ENCODE data around the gene GALNT18.

The GALNT18 gene

DNA sequence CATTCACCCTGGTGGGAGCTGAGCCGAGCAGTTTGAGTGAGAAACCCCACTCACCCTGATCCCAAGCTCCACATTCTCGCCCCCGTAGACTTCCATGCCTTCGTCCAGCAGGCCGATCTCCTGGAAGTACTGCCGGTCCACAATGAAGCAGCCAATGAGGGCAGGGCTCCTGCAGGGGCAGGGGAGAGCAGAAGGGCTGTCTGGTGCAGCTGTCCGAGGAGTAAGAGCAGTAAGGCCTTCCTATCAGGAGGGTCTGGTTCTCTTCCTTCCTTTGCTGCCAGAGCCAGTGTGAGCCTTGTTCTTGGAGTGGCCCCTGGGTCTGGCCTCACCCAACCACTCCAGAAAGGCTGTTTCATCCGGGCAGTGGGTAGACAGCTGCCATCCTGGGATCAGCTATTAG is 249.3 kb downstream of the GALNT18 start:
- TF ChIP-seq, protein P1, sequence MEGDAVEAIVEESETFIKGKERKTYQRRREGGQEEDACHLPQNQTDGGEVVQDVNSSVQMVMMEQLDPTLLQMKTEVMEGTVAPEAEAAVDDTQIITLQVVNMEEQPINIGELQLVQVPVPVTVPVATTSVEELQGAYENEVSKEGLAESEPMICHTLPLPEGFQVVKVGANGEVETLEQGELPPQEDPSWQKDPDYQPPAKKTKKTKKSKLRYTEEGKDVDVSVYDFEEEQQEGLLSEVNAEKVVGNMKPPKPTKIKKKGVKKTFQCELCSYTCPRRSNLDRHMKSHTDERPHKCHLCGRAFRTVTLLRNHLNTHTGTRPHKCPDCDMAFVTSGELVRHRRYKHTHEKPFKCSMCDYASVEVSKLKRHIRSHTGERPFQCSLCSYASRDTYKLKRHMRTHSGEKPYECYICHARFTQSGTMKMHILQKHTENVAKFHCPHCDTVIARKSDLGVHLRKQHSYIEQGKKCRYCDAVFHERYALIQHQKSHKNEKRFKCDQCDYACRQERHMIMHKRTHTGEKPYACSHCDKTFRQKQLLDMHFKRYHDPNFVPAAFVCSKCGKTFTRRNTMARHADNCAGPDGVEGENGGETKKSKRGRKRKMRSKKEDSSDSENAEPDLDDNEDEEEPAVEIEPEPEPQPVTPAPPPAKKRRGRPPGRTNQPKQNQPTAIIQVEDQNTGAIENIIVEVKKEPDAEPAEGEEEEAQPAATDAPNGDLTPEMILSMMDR (conservative IDR thresholded peaks at IDR 0.05; ENCODE audit: low read depth, low read length) = no peak
- no peak overlapping the region for H3K9ac ChIP-seq
- no peaks in the 10 kb centered on the region for H4K20me1 ChIP-seq (ENCODE audit: insufficient read depth)
- no peak overlapping the region for H2AFZ ChIP-seq (ENCODE audit: low read depth)
- H3K36me3 ChIP-seq (ENCODE audit: insufficient read depth) = no peaks in the 10 kb centered on the region
- no peaks in the 10 kb centered on the region for H3K27me3 ChIP-seq (ENCODE audit: insufficient read depth, low read depth)
- H3K4me3 ChIP-seq (IDR thresholded peaks at IDR 0.05; ENCODE audit: insufficient read depth, low read depth, low read length) = no peak overlapping the region
- no peaks in the 10 kb centered on the region for H3K4me1 ChIP-seq (ENCODE audit: low read depth, poor library complexity, severe bottlenecking)
- no peak overlapping the region for H3K4me2 ChIP-seq
- no peak overlapping the region for H3K27ac ChIP-seq
- H3K79me2 ChIP-seq (ENCODE audit: insufficient read depth, low read depth) = no peaks in the 10 kb centered on the region

DNA sequence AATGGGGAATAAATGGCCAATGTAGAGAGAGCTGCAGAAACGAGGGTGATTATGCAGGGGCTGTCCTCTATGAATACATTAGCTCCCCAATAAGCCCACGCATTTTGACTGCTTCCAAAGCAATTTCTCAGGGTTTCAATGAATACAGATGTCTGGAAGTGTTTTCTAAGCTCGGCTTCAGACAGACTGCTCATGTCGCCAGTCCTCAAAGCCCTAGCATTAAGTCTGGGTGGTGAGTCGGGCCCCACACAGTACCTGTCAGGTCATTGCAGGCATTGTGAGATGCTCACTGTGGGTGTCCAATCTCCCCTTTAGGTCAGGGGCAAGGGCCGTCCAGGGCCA is 250.9 kb downstream of the GALNT18 start:
- no peaks in the 10 kb centered on the region for H3K79me2 ChIP-seq (ENCODE audit: insufficient read depth, low read depth)
- no peaks in the 10 kb centered on the region for H3K4me1 ChIP-seq (ENCODE audit: low read depth, poor library complexity, severe bottlenecking)
- no peaks in the 10 kb centered on the region for H4K20me1 ChIP-seq (ENCODE audit: insufficient read depth)
- TF ChIP-seq, protein P1 (conservative IDR thresholded peaks at IDR 0.05; ENCODE audit: low read depth, low read length) = no peak
- H3K4me3 ChIP-seq (IDR thresholded peaks at IDR 0.05; ENCODE audit: insufficient read depth, low read depth, low read length) = no peak overlapping the region
- H3K36me3 ChIP-seq (ENCODE audit: insufficient read depth) = no peaks in the 10 kb centered on the region
- no peak overlapping the region for H3K9ac ChIP-seq
- H3K27me3 ChIP-seq (ENCODE audit: insufficient read depth, low read depth) = no peaks in the 10 kb centered on the region
- no peak overlapping the region for H3K4me2 ChIP-seq
- H2AFZ ChIP-seq (ENCODE audit: low read depth) = no peak overlapping the region
- H3K27ac ChIP-seq = no peak overlapping the region

DNA sequence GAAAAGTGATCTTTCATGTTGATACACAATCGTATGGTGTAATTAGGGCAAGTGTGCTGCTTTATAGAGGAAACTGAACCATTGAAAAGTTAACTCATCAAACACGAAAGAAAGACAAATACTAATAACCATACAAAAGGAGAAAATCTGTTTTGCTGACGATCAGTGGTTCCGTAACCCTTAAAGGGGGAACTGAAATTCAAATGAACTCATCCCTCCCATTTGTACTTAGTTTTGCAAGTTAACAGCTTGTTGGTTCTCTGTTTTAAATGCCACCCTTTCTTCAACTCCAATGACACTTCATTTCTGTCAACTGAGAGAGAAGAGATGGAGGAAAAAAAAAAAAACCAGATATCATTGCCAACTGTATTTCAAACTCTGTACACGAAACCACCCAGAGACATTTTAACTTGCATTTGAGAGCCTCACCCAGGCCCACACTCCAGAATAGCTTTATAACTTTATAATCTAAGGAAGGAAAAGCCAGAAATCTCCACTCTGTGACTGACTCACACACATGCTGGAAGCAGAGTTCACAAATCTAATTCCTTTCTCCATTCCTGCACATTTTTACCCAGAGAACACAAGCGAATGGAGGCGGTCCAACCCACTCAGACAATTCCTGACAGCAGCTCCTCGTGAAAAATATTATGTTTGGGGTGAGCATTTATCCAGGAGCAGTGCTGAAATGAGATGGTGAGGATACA is 251.4 kb downstream of the GALNT18 start:
- TF ChIP-seq, protein P1 (conservative IDR thresholded peaks at IDR 0.05; ENCODE audit: low read depth, low read length) = no peak
- H3K36me3 ChIP-seq (ENCODE audit: insufficient read depth) = no peaks in the 10 kb centered on the region
- H3K4me1 ChIP-seq (ENCODE audit: low read depth, poor library complexity, severe bottlenecking) = no peaks in the 10 kb centered on the region
- H3K9ac ChIP-seq = no peak overlapping the region
- no peaks in the 10 kb centered on the region for H3K79me2 ChIP-seq (ENCODE audit: insufficient read depth, low read depth)
- no peaks in the 10 kb centered on the region for H3K27me3 ChIP-seq (ENCODE audit: insufficient read depth, low read depth)
- no peak overlapping the region for H3K27ac ChIP-seq
- H4K20me1 ChIP-seq (ENCODE audit: insufficient read depth) = no peaks in the 10 kb centered on the region
- H3K4me3 ChIP-seq (IDR thresholded peaks at IDR 0.05; ENCODE audit: insufficient read depth, low read depth, low read length) = no peak overlapping the region
- no peak overlapping the region for H2AFZ ChIP-seq (ENCODE audit: low read depth)
- H3K4me2 ChIP-seq = no peak overlapping the region

DNA sequence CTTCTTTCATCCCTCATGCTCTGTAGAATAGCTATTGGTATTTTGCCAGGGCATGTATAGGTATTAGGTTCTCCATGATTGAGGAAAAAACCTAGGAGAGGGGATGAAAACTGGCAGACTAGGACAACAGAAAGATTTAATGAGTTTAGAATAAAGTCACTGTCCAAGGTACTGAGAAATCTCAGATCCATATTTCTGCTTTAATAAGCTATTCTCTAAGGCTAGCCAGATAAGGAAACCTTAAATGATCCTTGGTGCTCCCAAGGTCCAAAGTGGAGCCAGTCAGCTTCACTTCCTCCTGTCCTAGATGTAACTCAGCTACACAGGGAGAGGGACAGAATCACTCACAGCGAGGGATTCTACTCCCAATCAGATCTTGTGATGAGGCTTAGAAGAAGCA is 255.0 kb downstream of the GALNT18 start:
- Histone ChIP-seq H3K36me3 (ENCODE audit: insufficient read depth) (no peaks in the 10 kb centered on the region), H3K79me2 (ENCODE audit: insufficient read depth, low read depth) (no peaks in the 10 kb centered on the region), H3K4me1 (ENCODE audit: low read depth, poor library complexity, severe bottlenecking) (no peaks in the 10 kb centered on the region), H3K27me3 (ENCODE audit: insufficient read depth, low read depth) (no peaks in the 10 kb centered on the region), H3K9ac (no peak overlapping the region), H3K27ac (no peak overlapping the region), H3K4me3 (IDR thresholded peaks at IDR 0.05; ENCODE audit: insufficient read depth, low read depth, low read length) (no peak overlapping the region), H4K20me1 (ENCODE audit: insufficient read depth) (no peaks in the 10 kb centered on the region), H3K4me2 (no peak overlapping the region), H2AFZ (ENCODE audit: low read depth) (no peak overlapping the region)
- TF ChIP-seq, protein P1 (conservative IDR thresholded peaks at IDR 0.05; ENCODE audit: low read depth, low read length) = no peak

Measured in KMS-11 (cell line).